ENCODE data around the gene GTSE1.

- TF ChIP-seq POLR2AphosphoS5 (IDR thresholded peaks at IDR 0.05; ENCODE audit: low read depth, low read length): no peak
- no peak for TF ChIP-seq POLR2A (IDR thresholded peaks at IDR 0.05; ENCODE audit: low read depth, low read length)
Observed at GRCh38 chr22:46368871-46369715, 72.4 kb downstream of the GTSE1 start.
